GDM1 (cell line): Measurements from ENCODE around the gene VWA3B.
"Not testable (repeated sequence)": the region's sequence is repeated elsewhere in the genome, so short reads cannot be mapped to it uniquely, and the experiment has no call there.

Experiments used
- DNase-seq: peaks from one replicate; lab custom pipeline; 2025; lab: John Stamatoyannopoulos, UW

Gene VWA3B

GRCh38 chr2:98088261-98088660, 1.3 kb downstream of the VWA3B start:
- DNase-seq: no peak

- no peak for DNase-seq
Observed at GRCh38 chr2:98089941-98090340, 3.0 kb downstream of the VWA3B start.

GRCh38 chr2:98090951-98091350, 4.0 kb downstream of the VWA3B start:
- DNase-seq: no peak

GRCh38 chr2:98091738-98092137, 4.8 kb downstream of the VWA3B start:
- no peak for DNase-seq

- no peak for DNase-seq
Observed at GRCh38 chr2:98093146-98093545, 6.2 kb downstream of the VWA3B start.

GRCh38 chr2:98093611-98094010, 6.6 kb downstream of the VWA3B start:
- no peak for DNase-seq

GRCh38 chr2:98099939-98100743, 13.2 kb downstream of the VWA3B start:
- no peak for DNase-seq

- not testable (repeated sequence) for DNase-seq
Observed at GRCh38 chr2:98102315-98102714, 15.3 kb downstream of the VWA3B start.

- no peak for DNase-seq
Observed at GRCh38 chr2:98102878-98103277, 15.9 kb downstream of the VWA3B start.

- no peak for DNase-seq
Observed at GRCh38 chr2:98108110-98108509, 21.1 kb downstream of the VWA3B start.

GRCh38 chr2:98110741-98111140, 23.8 kb downstream of the VWA3B start:
- no peak for DNase-seq

GRCh38 chr2:98114643-98115330, 27.8 kb downstream of the VWA3B start:
- no peak for DNase-seq

- DNase-seq: no peak
Observed at GRCh38 chr2:98118161-98118560, 31.2 kb downstream of the VWA3B start.

GRCh38 chr2:98118852-98119251, 31.9 kb downstream of the VWA3B start:
- DNase-seq: no peak

GRCh38 chr2:98121149-98121548, 34.2 kb downstream of the VWA3B start:
- DNase-seq: no peak

GRCh38 chr2:98122524-98122923, 35.6 kb downstream of the VWA3B start:
- DNase-seq: no peak

- DNase-seq: no peak
Observed at GRCh38 chr2:98123286-98123685, 36.3 kb downstream of the VWA3B start.

GRCh38 chr2:98126061-98126460, 39.1 kb downstream of the VWA3B start:
- DNase-seq: no peak

GRCh38 chr2:98127229-98127989, 40.4 kb downstream of the VWA3B start:
- no peak for DNase-seq

GRCh38 chr2:98128556-98129109, 41.7 kb downstream of the VWA3B start:
- no peak for DNase-seq

- not testable (repeated sequence) for DNase-seq
Observed at GRCh38 chr2:98130073-98130472, 43.1 kb downstream of the VWA3B start.
